Measurements from ENCODE around the gene FOXC2. TPM values are rescaled to one million over a fixed set of nuclear protein-coding genes. Genes with fewer than 3 reads are reported as not detected.

Gene FOXC2
- total and polyA plus RNA-seq, 9 of the 15 experiments (the other 6 are each of a cell fraction or from before 2014, with no cell fraction given): 0.01 to 0.11 (median 0.10) TPM; not detected in 5

GRCh38 chr16:86519649-86520316 lies 46.8 kb upstream of the FOXC2 start:
- peak; percentile 85 for FAIRE-seq
- in situ Hi-C loops (cut with MboI) (loop anchor here (5.0 to 10.0 kb wide), 4 partner anchors 177 to 695 kb away; no protein-coding TSS in a partner anchor), intact Hi-C loops (cut with micrococcal nuclease) (loop anchor here (1.0 to 10.0 kb wide), 5 partner anchors 179 to 697 kb away; no protein-coding TSS in a partner anchor)
- Histone ChIP-seq H2AFZ (ENCODE audit: low read depth, low read length) (no peak overlapping the region), H3K4me3 (no peak overlapping the region), H3K4me1 (replicated peaks in 1 of 2; ENCODE audit: control insufficient read depth in 2 of 2, insufficient read depth in 2 of 2, low read length in 2 of 2) (peaks cover 0 to 11% of the 10 kb centered on the region in 2 experiments; a peak in 3 of 5 replicates), H3K4me2 (ENCODE audit: insufficient read depth, low read length) (no peak overlapping the region), H3K9me1 (ENCODE audit: control insufficient read depth, insufficient read depth, low read length) (no peaks in the 10 kb centered on the region), H3K27me3 (ENCODE audit: control insufficient read depth in 2 of 2, insufficient read depth in 2 of 2, low read length in 2 of 2) (peaks cover 46 to 92% of the 10 kb centered on the region in 2 experiments), H4K20me1 (replicated peaks; ENCODE audit: control insufficient read depth, insufficient read depth, low read length) (peaks cover 12% of the 10 kb centered on the region), H3K9me3 (replicated peaks; ENCODE audit: control insufficient read depth, insufficient read depth, low read depth, low read length) (no peaks in the 10 kb centered on the region), H3K36me3 (ENCODE audit: control insufficient read depth, insufficient read depth, low read length) (no peaks in the 10 kb centered on the region), H3K9ac (ENCODE audit: insufficient read depth in 1 of 2, low read depth in 2 of 2, low read length in 2 of 2) (no peak overlapping the region), H3K27ac (ENCODE audit: extremely low read depth, low read depth, low read length) (no peak overlapping the region), H3K79me2 (ENCODE audit: control insufficient read depth, insufficient read depth, low read length) (no peaks in the 10 kb centered on the region)
- ChIA-PET POLR2A (no interaction called here), CTCF (ENCODE audit: low intra/inter-chr PET ratio) (interaction anchor here (0.6 to 2.4 kb wide), 8 partner anchors 21 to 698 kb away, joined by 3 to 14 read pairs (median 6); no protein-coding TSS in a partner anchor)
- WGBS (ENCODE audit: insufficient coverage, low coverage, missing lambda C conversion rate): 6% methylated on average over 18 of the region's 31 CpGs
- ATAC-seq: peak; percentile 76
- DNase-seq (ENCODE audit: extremely low read depth in 1 of 4, low spot score in 3 of 4): peak; percentile 67 to 77 (median 73)
- BruUV-seq (replicated peaks): no TSS peak
- no peak for TF ChIP-seq ZNF780A (CRISPR knock-in tag; IDR thresholded peaks at IDR 0.05)
- TF ChIP-seq BCL6 (CRISPR knock-in tag; IDR thresholded peaks at IDR 0.05): no peak
- peak; percentile 14; the same call in 1 of the 2 replicates for TF ChIP-seq CREM (IDR thresholded peaks at IDR 0.05; ENCODE audit: low read depth)
- TF ChIP-seq RB1 (IDR thresholded peaks at IDR 0.05; ENCODE audit: low read depth): peak; percentile 45; the same call in 1 of the 2 replicates
- no peak for TF ChIP-seq DDX20 (tag; IDR thresholded peaks at IDR 0.05; ENCODE audit: low read depth)
- TF ChIP-seq NFYB (IDR thresholded peaks at IDR 0.05; ENCODE audit: extremely low read depth, insufficient read length): no peak
- no peak for TF ChIP-seq ZNF282 (CRISPR knock-in tag; IDR thresholded peaks at IDR 0.05)
- TF ChIP-seq SMC3 (conservative IDR thresholded peaks at IDR 0.05; ENCODE audit: insufficient read depth, low read depth, low read length): peak; percentile 66
- TF ChIP-seq RBFOX2 (IDR thresholded peaks at IDR 0.05; ENCODE audit: low read depth, low read length): no peak
- no peak for TF ChIP-seq TBP (optimal IDR thresholded peaks at IDR 0.05; ENCODE audit: low read depth, low read length)
- TF ChIP-seq POLR2AphosphoS5 (IDR thresholded peaks at IDR 0.05; ENCODE audit: control insufficient read depth, insufficient read depth, low read depth, low read length): no peak
- TF ChIP-seq MYC (IDR thresholded peaks at IDR 0.05; ENCODE audit: low read depth, low read length): no peak
- no peak for TF ChIP-seq MYC (CRISPR knock-in tag; IDR thresholded peaks at IDR 0.05; ENCODE audit: borderline replicate concordance, low read depth)
- TF ChIP-seq ZNF184 (CRISPR knock-in tag; IDR thresholded peaks at IDR 0.05): no peak
- TF ChIP-seq ZNF444 (CRISPR knock-in tag; IDR thresholded peaks at IDR 0.05): no peak
- TF ChIP-seq RBM14 (IDR thresholded peaks at IDR 0.05; ENCODE audit: borderline replicate concordance, insufficient read depth, low read depth, low read length): no peak
- no peak for TF ChIP-seq MTA3 (IDR thresholded peaks at IDR 0.05; ENCODE audit: borderline replicate concordance)
- no peak for TF ChIP-seq TEAD2 (tag; IDR thresholded peaks at IDR 0.05)
- TF ChIP-seq SREBF2 (CRISPR knock-in tag; IDR thresholded peaks at IDR 0.05): no peak
- no peak for TF ChIP-seq TRIM28 (IDR thresholded peaks at IDR 0.05)
- TF ChIP-seq PTTG1 (tag; IDR thresholded peaks at IDR 0.05; ENCODE audit: low read depth): no peak
- TF ChIP-seq BHLHE40 (IDR thresholded peaks at IDR 0.05; ENCODE audit: low read length): no peak
- no peak for TF ChIP-seq FOXA1 (IDR thresholded peaks at IDR 0.05; ENCODE audit: borderline replicate concordance)
- no peak for TF ChIP-seq MYBL2 (IDR thresholded peaks at IDR 0.05; ENCODE audit: low read depth)
- no peak for TF ChIP-seq MYBL2 (CRISPR knock-in tag; IDR thresholded peaks at IDR 0.05; ENCODE audit: borderline replicate concordance)
